ENCODE results near the gene TMEM63C. TPM values are rescaled to one million over a fixed set of nuclear protein-coding genes. Genes with fewer than 3 reads are reported as not detected.
A peak's percentile ranks its signal among the peaks of the same experiment; 100 is the strongest.
"Not testable (repeated sequence)": the region's sequence is repeated elsewhere in the genome, so short reads cannot be mapped to it uniquely, and the experiment has no call there.

TMEM63C gene
- total RNA-seq, 1 donor from 2014 or later, result 4.7 TPM

DNA sequence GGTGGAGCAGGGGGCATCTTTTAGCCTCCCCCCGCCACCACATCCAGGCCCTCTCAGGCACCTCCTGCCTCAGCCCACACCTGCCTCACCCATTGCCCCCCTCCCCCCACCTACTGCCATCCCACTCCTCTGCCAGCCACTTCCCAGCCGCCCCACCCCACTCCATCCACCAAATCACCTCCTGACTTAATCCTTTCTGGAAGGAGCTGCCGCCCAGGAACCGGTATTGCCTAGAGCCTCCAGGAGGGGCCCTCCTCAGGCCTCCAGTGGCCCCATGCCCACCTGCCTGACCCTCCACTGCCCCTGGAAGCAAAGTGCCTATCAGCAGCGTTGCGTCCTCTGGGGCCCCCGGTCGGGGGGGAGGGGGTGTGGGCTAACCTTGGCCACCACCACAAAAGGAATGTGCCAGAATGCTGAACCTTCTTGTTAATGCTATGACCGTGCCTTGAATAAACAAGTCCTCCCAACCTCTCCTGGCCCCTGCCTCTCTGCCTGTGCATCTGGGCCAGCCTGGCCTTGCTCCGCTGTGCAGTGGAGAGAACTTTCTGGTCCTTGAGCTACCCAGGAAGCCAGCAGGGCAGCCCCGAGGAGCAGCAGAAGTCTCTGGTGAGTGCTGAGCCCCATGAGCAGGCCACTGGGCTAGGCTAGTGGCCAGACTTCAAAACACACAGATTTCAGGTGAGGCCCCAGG is 77.6 kb downstream of the TMEM63C start:
- ATAC-seq, result no peak

DNA sequence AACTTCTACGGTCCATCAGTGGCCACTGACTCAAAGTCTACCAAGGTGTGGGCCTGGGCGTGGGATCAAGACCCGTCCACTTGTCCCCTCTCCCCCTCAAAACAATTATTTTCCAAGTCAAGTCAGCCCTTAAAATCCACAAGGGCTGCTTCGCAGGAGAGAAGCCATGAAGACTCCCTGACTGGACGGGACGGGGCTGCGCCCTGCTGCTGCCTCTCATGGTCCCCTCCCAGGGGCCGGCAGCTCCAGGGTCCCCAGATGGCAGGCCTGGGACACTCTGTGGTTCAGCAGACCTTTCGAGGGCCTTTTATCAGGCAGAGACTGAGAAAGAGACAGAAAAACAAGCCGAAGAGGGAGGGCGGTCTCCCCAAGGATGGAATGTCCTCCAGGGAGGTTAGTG is 78.6 kb downstream of the TMEM63C start:
- no peak for ATAC-seq

DNA sequence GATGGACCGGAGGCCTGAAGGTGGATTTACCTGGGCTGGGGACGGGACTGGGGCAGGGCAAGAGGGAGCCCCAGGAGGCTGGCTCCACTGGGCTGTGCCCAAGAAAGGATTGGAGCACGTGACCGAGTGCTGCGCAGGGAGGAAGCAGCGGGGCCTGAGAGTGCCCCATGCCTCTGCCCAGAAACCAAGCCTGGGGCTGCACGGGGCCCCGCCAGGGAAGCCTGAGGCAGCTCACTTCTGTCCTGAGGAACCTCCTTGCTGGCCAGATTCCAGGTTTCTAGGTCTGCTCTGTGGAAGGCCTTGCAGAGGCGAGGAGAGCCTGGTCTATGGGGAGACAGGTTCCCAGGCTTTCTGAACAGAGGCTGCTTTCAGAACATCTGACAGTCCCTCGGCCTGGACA is 79.0 kb downstream of the TMEM63C start:
- no peak for ATAC-seq

DNA sequence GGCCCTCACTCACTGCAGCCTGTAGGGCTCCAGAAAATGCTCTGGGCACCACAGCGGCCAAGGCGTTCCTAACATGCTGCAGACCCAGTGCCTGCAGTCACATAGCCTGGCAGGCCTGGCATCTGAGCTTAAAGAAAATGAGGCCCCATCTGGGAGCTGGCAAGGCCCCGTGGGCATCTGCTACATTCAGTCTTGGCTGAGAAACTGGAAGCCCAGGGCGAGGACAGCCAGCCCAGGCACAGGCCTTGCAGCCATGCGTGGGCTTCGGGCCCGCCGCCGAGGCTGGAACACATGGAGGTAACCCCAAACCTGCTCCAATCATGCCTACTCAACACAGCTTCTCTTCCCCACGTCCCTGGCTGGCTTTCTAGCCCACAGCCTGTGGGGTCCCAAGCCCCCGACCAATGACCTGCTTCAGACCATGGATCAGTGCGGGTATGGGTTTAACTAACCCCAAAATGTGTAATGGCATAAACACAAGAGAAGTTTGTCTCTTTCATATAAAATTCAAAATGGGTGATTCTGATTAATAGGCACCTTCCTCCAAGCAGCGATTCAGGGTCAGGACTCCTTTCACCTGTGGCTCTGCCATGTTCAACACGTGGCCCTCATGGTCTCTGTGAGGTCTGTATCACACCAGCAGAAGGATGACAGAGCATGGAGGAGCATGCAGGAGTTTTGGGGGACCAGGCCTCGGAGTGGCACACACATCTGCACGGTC is 83.0 kb downstream of the TMEM63C start:
- no peak for ATAC-seq

DNA sequence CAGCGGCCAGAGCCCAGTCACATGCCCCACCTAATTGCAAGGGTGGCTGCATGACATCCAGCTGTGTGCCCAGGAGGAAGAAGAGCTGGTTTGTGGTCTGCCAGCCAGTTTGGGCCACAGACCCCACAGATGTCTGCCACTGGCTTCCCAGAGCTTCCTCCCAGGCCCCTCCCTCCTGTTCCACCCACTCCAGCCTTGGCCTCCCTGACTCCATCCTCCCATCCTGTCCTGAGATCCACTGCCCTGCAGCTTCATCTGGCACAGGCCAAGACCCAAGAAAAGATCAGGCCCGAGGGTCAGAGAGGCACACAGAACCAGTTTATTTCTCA is 83.6 kb downstream of the TMEM63C start:
- no peak for ATAC-seq

DNA sequence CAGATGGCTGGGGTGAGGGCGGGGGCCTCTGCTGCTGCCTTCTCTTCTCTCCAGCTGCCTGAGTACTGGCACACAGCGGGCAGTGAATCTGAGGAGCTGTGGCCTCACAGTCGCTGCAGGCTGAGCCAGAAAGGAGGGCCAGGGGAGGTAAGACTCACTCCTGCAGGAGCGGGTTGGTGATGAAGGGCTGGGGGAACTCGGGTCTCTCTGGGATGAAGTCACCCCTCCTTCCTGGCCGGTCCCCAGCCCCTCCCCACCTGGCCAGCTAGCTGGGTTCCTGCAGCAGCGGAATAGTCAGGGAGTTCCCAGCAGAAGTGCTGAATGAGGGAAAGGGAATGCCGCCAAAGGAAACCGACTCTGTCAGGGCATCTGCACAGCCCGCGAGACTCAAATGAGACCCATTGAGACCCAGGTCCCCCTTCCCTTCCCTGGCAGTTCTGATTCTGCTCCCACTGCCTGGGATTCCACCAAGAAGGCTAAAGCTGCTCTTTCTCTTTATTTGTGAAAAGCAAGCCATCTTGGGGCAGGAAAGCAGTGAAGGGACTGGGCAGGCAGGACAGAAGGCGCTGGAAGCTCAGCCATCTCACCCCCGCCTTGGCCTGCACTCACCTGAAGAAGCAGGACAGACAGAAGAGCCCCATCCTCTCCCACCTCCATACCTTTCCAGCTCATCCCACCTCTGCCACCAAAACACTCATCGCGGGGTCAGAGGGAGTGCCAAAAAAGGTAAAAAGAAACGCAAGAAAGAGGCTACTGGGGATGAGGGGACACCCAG is 84.2 kb downstream of the TMEM63C start:
- no peak for ATAC-seq

DNA sequence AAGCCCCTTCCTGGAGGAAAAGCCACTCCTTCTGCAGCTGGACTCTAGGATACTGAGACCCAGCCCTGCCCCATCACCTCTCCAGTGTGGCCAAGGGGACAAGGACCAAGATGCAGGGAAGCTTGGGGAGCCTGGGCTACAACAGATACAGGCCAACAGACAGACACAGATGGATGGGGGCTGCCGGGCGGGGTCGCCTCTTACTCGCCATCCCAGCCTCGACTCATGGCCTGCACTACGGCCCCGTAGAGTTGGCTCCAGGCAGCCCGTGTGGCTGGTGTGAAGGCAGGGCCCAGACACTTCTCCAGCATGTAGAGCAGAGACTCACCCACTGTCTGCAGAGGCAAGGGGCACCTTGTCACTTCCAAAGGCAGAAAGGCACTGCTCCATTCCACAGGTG is 84.7 kb downstream of the TMEM63C start:
- ATAC-seq, result no peak

DNA sequence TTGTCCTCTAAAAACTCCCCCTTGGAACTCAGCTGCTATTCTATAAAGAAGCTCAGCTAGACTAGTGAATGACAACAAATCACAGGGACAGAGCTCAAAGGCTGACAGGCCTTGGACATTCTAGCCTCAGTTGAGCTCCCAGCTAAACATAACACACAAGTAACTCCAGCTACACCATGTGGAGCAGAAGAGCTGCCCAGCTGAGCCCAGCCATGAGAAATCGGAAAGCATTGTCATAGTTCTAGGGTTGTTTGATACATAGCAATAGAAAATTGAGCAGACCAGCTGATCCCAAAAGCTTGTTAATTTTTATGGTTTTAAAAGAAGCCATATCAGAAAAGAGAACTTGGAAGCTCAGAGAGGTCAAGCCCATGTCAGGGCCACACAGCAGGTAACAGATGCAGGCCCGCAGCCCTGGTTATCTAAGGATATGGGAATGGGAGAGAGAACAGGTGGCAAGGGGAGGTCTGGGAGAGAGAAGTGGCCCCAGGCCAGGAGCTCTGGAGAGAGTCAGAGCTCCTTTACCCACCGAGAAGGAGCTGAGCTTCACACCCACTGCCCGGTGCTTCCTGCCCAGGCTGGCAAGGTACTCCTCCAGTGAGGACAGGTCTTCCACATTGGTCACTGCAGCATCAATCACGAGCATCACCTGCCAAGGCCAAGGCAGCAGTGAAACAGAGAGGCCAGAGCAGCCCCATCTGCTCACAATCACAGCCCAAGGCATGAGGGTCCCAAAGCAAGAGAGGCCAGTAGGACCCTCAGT is 86.5 kb downstream of the TMEM63C start:
- no peak for ATAC-seq

DNA sequence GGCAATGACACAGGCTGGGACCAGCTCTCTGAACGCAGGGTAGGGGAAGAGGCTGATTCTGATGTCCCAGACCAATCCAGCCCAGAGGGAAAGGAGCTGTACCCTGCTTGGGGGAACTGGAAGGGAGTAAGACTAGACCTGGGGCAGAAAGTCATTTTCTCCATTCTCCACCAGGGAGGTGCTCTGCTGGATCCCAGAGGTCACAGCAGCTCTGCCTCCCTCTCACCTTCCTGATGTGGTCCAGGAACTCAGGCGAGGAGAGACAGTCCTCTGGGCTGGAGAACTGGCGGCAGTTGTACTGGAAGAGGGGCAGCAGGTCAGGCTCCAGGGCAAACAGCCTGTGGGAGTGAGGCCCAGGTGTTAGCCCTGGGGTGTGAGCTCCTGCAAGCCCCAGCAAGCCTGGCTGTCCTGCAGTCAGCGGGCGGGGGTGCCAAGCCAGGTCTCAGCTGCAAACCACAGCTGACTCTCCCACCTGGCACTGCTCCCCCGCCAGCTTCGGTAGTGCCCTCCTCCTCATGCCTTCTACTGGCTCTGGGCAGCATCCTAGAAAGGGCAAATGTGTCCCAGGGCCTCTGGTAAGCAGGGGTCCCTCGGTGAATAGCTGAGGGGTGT is 87.5 kb downstream of the TMEM63C start:
- ATAC-seq, result no peak

DNA sequence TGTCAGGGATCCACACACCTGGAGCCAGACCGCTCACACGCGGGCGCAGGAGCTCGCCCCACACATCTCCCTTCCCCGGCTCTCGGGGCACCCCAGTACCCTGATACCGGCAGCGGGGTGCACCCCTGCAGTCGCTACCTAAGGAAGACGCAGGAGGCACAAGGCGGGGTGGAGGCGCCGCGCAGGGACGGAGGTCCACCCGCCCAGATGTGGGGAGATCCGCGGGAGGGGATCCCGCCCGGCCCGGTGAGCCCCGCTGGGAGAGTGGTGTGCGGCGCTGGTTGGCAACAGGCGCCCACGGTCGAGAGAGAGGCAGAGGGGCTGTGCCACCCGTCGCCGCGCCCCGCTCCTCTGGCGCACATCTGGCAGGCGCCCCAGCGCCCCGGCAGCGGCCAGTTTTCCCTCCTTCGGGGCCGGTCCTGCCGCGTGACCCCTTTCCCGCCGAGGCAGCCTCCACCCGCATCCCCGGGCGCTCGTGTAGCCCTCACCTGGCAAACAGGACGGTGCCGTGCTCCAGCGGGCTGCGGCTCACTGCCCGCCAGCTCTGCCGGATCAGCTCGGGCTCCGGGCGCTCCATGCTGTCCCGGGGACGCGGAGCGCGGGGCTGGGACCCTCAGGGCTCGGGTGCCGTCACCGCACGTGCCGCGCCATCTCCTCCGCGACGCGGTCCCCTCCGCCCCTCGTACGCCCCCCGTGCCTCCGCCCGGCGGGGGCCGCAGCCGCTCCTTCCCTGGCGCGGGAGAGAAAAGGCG is 88.9 kb downstream of the TMEM63C start:
- ATAC-seq, result peak; percentile 11

DNA sequence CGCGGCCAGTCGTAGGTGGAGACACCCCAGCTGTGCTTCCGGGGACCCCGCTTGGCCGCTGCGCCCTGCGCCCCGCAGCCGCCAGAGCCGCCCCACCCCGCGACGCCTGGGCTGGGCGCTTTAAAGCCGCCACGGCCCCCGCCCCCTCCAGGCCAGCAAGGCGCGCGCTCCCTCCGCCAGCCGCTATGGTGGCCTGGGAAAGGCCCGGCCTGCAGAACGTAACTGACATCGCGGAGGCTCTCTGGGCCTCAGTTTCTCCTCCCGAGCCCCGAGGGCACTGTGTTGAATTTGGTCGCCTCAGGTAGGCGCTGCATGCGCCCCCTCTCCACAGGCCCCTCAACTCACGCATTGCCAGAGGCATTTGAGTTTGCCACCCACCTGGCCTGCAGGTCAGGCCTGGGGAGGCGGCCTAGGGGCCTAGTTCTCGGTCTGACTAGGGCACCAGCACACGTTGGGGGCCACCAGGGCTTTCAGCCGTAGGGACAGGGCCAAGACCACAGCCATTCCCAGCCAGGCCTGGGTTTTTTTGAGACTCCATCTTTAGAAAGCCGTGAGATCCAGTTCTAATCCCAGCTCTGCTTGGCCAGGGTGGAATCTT is 89.6 kb downstream of the TMEM63C start, which contains the start of gene NGB:
Gene NGB (minus strand): TSS at position 94 of the 598 bp plus-strand sequence. CDS start 269 bp downstream, outside the sequence.
- ATAC-seq, result peak; percentile 6

DNA sequence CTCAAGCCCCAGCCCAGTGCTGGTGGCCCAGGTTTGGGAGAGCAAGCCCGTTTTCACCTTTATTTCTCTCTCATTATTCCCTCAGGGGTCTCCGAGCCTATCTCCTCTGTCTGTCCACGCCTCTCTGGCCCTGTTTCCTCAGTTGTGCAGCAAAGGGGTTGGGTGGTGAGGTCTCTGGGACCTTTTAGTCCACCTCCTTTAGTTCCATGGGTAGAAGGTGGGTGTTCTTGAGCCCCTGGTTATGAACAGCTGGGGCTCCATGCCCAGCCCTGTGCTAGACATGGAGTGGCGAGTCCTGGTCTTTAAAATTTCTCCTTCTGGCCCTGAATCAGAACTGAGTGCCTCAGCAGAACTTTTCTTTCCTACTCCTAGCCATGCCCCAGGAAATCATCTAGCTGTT is 90.7 kb downstream of the TMEM63C start:
- no peak for ATAC-seq

DNA sequence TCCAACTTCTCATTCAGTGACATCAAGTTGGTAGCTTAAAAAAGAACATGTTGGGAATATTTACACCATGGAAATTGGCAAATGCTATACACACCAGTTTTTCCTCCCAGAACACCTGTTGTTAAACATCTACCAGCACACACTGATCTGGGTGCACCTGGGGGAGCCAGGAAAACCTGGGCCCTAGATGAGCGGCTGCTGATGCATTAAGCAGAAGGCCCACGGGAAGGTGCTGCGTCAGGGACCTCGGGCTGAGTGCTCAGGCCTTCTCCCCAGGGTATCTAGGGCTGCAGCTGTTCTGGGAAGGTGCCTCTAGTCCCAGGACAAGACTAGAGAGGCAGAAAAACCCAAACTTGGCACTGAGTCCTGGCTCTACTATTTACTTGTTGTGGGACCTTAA is 92.2 kb downstream of the TMEM63C start:
- ATAC-seq, result no peak

DNA sequence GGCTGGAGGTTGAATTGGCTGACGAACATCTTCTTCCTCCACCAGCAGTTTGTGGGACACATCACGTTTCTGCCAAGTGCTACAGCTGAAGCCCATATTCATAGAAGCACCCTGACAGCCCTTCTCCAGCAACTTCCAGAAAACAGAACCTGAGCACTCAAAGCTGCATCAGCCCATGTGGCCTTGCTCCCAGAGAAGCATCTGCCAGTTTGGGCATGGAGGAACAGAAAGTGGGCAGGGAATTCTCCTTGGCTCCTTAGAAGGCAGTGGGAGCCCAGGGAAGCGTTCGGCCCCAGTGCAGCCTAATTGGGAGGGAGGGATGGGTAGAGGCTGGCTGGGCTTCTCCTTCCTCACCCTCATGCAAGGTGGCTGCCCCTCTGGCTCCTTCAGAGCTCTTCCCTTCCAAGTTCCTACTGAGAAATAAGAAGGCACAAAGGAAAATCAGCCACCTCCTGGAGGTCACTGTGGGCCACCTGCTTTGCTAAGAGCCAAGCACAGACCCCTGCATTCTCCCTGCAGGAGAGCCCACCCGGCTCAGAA is 93.5 kb downstream of the TMEM63C start:
- ATAC-seq, result no peak

DNA sequence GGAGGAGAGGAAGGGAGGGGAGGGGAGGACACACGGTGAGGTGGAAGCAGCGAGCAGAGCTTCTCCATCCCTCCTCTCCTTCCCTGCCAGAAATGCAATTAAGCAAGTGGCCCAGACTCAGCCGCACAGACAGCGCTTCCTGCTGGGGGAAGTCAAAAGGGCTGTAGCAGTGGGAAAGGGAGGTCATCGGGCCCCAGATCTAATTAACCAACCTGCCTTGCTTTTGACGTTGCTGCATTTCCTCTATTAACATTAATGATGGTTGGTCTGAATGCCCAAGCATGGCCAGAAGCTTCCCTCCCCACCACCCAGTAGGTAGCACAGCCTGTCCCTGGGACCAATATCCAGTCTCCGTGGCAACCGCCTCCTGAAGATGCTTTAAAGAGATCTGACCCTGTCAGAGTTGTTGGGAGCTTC is 94.0 kb downstream of the TMEM63C start:
- ATAC-seq, result no peak

DNA sequence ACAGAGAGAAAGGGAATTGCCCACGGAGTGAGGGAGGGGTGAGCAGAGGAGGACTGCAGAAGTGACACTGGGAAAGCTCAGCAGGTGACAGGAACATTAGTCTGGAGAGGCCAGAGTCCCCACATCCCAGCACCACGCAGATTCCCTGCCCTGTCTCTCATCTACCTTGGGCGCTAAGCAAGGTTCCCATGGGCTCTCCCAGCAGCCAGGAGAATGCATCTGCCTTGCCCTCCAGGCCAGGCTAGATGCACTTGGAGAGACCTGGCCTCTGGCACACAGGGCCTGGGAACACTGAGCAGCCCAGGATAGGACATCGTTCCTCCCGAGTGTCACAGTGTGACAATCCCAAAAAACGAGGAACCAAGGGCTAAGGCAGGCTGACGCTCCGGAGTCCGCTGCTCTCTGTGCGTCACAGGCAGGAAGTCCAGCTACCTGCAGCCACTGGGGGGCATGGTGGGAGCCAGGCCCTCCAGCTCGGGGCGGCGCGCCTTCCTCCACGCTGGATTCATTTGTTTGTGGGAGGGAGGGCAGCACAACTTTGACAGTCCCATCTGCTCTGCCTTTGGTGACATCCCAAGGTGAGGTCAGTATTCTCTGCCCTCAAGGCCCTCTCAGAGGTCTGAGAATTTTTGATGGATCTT is 94.8 kb downstream of the TMEM63C start:
- no peak for ATAC-seq

DNA sequence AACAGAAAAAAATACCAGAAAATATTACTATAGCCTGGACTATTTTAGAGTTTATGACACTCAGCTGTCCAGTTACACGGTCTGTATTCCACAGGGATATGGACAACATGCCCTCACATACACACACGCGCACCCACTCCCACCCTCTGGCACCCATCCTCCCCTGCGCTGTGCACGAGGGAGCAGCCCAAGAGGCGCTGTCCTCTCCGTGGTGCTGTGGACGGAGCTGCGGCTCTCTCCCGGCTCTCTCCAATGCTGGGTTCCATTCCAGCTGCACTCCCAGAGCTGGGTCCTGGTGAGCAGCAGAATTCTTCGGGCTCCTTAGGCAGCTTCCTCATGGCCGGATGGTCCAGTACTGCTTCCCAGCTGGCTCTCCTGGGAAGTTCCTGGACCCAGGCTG is 95.4 kb downstream of the TMEM63C start:
- ATAC-seq, result no peak

DNA sequence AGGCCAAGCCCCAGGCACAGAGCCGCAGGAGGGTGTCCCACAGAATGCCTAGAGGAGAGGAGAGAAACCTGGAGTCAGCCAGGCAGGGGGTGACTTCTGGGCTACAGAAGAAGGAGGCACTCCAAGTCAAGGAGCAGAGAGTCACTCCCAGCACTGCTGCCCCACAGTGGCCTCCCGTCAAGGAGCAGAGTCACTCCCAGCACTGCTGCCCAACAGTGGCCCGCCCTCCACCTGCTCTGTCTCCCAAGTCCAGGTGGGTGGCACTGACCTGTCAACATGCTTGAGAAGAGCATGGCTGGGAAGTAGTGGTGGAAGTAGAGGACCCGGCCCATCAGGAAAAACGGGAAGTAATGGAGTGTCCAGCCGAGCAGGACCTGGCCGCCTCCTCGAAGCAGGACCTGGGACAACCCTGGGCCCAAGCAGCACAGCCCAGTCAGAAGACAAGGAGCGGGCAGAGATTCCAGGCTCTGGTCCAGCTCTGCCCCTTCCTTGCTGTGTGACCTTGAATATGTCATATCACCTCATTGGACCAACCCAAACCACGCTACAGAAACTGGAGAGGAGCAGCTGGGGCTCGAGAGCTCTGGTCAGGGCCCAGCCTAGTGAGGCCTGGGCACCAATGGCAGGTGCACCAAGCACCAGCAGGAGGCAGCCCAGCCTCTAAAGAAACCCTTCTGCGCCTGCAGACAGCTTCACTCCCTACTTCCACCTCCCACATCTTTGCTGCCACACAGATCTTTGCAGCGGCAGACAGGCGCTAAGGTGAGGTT is 97.0 kb downstream of the TMEM63C start:
- peak; percentile 9 for ATAC-seq

DNA sequence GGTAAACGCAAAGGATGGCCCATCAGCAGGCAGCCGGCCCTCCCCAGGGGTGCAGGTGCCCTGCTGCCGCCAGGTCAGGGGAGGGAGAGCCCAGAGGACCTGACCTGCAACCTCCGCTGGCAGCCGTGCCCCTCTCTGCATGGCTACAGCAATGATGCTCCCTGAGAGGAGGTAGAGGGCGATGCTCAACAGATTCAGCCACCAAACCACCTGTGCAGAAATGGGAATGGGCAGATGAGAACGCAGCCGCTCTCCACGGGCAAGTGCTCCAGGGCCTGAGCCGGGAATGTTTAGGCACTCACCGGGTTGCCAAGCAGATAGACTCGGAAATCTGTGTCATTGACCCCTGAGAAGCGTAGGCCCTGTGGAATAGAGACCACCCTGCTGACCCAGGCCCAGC is 98.1 kb downstream of the TMEM63C start:
- ATAC-seq, result no peak

DNA sequence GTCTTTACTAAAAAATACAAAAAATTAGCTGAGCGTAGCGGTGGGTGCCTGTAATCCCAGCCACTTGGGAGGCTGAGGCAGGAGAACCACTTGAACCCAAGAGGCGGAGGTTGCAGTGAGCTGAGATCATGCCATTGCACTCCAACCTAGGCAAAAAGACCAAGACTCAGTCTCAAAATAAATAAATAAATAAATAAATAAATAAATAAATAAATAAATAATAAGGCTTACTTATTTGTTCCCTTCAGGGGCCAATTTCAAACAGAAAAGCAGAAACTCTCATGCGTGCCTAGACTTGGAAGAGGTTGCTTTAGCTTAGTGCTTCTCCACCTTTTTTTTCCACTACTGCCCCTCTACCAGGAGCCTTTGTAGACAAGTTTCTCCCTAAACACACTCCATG is 99.3 kb downstream of the TMEM63C start:
- not testable (repeated sequence) for ATAC-seq
